GM11168 (cell line): ENCODE data around the gene FAM156B.
"Not testable (repeated sequence)": the region's sequence is repeated elsewhere in the genome, so short reads cannot be mapped to it uniquely, and the experiment has no call there.

Experiments used
- in situ Hi-C: fragments of 300-500 bp; cut with MboI; formaldehyde crosslinking; loops from one replicate; pipeline ENCODE4 v1.12.0; 2022; ENCODE audit warnings: low sequenced_read_pairs; ENCODE audit not compliant: unreplicated experiment

The FAM156B gene

DNA sequence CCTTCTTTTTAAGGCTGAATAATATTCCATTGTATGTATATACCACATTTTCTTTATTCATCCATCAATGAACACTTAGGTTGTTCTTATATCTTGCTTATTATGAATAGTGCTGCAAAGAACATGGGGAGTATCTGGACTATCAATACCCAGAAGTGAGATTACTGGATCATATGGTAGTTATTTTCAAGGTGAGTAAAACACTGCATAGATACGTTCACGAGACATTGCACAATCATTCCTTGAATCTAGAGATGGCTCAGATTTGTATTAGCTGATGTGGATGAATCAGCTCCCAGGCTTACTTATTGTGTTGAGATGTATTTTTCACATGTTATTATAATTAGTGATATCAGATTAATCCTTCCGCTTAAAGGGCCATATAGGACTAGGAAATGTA lies 17.6 kb downstream of the FAM156B start:
- in situ Hi-C loops, result not testable (repeated sequence)

DNA sequence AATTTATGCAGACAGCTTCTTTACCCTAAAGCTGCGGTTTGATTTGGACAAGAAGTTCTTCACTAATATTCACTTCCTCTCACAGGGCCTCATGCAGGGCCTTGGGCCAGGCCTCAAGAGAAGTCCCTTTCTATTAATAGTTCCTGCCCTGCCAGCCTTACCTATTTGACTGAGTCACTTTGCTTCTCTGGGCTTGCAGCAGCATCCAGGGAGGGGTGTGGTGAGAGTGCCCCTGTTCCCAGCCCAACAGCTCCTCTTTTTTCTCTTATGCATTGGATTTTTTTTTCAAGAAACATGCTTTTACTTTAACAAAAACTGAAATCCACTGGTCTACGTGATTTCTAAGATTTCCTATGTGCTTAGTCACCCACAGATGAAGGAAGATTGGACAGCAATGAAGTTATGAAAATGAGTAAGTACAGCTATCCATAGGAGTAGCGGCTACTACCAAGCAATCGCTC lies 26.7 kb downstream of the FAM156B start:
- in situ Hi-C loops, result no loop called here

DNA sequence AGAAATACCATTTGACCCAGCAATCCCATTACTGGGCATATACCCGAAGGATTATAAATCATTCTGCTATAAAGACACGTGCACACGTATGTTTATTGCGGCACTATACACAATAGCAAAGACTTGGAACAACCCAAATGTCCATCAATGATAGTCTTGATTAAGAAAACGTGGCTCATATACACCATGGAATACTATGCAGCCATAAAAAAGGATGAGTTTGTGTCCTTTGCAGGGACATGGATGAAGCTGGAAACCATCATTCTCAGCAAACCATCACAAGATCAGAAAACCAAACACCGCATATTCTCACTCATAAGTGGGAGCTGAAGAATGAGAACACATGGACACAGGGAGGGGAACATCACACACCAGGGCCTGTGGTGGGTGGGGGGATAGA lies 33.1 kb downstream of the FAM156B start:
- in situ Hi-C loops, result not testable (repeated sequence)

DNA sequence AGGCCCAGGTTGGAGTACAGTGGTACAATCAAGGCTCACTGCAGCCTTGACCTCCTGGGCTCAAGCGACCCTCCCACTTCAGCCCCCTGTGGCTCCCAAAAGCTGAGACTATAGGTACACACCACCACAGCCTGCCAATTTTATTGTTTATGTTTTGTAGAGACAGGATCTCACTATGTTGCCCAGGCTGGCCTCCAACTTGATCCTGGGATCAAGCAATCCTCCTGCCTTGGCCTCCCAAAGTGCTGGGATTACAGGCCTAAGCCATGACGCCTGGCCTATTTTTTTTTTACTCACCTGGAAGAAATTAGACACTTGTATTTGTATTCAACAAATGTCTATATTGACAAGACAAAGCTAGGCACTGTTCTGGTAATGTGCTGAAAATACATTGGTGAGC lies 36.1 kb downstream of the FAM156B start:
- in situ Hi-C loops, result no loop called here

DNA sequence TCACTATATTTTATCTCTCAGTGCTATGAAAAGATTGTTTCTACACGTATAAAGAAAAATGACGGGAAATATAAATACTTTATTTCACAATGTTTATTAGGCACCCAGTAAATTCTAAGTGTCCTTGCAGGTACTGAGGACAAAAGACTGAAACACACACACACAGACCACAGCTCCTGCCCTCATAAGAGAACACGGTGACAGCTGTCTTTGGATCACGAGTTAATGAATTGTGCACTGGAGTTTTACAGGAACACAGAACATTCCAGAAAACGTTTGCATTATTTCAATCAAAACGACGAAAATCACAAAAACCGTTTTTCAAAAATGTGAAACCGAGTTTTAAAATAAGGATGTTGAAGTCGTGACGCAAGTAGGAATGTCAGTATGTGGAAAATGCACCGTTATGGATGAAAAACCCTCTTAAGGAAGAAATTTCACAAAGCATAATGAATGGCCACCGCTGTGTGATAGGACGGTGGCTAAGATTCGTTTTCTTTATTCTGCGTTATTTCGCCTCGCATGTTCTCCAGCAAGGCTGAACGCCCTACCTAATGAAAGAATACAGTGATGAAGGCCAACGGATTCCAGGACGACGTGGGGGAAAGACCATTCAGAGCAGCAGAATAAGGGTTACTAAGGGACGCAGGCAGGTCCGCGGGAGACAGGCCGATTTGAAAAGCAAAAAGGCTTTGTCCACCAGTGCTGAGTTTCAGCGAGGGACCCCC lies 37.0 kb downstream of the FAM156B start:
- in situ Hi-C loops, result no loop called here

DNA sequence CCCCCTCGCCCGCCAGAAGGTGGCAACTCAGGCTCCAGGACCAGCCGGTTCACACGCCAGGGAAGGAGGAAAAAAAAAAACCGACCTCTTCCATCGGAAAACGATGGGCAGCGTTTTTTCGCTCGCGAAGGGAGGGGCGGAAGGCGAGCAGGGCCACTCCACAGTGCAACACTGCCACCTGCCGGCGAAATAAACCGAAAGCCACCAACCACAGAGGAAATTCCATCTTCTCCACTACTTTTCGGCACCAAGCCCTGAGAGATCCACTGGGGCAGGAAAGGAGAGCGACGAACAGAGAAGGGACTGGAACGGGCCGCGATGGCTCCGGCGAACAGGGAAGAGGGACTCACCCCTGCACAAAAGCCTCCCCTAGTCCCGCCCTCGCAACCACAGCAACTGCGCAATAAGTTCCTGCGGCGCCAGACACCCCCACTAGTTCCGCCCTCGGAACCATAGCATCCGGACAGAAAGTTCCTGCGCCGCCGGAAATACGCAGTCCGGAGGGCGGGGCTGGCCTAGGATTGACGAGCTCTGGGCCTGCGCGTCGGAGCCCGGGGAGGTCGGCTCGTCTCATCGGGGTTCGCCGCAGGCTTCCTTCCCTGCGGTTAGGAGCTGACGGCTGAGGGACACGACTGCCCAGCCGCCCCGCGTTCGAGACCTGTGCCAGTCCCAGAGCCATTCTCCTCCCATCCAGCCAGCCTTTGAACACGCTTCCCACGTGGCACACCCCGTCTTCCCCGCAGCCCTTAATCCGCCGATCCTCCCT lies 37.8 kb downstream of the FAM156B start:
- in situ Hi-C loops, result no loop called here

DNA sequence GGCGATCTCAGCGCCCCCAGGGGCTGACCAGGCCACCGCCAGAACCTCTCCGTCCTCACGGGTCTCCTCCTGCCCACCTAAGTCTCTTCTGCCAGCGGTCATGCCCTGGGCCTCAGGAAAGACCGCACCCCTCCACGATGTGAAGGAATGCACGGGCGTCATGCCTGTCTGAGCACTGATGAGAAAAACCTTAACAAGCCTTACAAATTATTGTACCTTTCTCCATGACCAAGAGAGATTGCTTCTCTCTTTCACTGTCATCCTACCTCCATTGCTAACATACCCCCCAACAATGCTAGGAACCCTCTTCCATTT lies 38.3 kb downstream of the FAM156B start:
- in situ Hi-C loops, result not testable (repeated sequence)

DNA sequence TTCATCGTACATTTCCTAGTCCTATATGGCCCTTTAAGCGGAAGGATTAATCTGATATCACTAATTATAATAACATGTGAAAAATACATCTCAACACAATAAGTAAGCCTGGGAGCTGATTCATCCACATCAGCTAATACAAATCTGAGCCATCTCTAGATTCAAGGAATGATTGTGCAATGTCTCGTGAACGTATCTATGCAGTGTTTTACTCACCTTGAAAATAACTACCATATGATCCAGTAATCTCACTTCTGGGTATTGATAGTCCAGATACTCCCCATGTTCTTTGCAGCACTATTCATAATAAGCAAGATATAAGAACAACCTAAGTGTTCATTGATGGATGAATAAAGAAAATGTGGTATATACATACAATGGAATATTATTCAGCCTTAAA lies 43.6 kb downstream of the FAM156B start:
- in situ Hi-C loops, result not testable (repeated sequence)

DNA sequence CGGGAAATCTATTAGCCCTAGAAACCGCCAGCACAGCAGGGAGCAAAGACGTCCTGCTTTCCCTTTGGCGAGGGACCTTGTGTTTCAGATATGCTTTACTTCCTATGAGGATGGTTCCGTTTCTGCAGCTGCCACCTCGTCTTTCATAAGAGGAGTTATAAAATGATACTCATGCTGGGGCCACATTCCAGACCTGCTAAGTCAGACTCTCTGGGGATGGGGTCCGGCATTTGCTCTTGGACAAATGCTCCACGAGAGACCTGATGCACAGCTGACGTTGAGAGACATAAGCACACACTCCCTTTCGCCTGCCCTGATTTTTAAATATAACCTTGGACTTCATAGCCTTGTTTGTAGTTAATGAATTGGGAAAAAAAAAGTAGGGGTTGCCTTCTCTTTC lies 44.6 kb downstream of the FAM156B start:
- in situ Hi-C loops, result not testable (repeated sequence)

DNA sequence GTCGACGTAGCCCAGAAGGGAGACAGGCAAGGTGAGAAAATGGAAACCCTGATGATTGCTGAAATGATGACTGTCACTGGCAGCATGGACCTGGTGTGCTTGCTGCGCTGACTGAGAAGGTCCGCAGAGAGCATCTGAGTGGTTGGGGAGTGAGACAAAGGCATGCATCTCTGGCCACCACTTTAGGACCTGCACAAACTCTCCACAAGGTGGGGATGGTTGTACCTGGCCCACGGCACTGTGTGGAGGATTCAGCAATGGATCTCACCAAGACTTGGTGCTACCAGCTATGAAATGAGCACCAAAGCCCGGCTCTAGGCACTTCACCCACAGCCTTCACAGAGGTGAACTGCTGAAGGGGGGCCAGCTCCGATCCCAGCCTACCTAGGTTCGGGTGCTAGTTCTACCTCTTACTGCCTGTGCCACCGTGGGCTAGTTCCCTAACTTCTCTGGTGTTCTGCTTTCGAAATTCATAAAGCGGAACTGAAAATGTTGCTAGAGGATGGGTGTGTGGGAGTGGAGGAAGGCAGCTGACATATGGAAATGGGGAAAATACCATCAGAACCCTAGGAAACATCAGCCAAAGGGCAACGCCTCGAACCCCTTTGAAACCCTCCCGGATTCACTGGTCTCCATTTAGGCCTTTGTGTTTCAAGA lies 48.8 kb downstream of the FAM156B start:
- in situ Hi-C loops, result not testable (repeated sequence)

DNA sequence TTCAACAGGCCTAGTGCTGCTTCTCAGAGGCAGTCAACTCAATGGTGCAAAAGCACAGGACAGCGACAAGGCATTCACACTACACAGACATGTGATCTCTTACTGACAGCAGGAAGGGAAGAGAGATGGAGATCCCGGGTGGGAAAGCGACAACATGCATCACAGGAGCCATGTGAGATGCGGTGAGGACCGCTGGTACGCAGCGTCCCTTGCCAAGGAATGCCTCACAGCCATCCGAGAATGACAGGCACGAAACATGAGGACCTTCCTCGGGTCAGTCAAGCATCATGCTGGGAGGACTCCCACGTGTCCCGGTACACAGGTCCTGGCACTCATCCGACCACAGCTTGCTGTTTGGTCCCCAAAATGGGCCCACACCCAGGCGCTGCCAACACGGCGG lies 50.4 kb downstream of the FAM156B start:
- in situ Hi-C loops, result not testable (repeated sequence)

DNA sequence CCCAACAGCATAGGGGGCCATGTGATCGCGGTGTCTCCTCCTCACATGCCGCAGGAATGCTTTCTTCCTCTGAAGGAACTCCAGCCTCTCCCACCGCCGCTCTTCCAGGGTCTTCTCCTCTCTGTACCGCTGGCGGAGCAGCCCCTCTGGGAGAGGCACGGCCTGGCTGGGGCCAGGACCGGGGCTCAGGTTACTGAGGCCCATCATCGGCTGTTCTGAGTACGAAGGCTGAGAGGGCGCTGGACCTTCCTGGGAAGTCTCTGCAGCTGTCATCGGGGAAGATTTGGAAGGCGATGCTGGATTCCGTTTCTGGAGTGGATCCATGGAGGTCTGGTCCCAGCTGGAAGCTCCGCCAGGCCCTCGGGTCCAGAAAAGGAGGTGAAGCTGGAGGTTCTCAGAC lies 51.1 kb downstream of the FAM156B start:
- in situ Hi-C loops, result not testable (repeated sequence)

DNA sequence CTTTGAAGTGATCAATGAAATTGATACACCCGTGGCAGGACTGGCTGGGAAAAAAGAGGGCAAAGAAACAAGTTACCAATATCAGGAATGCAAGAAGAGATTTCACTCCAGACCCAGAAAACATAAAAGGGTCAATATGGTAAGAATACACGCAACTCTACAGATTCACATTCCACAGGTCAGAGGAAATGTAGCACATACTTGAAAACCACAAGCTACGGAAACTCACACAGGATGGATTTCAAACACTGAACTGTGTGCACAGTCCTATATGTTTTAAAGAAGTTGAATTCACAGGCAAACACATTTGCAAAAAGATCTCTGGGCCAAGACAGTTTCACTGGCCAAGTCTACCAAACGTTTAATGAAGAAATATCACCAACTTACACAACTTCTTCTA lies 52.2 kb downstream of the FAM156B start:
- in situ Hi-C loops, result not testable (repeated sequence)

DNA sequence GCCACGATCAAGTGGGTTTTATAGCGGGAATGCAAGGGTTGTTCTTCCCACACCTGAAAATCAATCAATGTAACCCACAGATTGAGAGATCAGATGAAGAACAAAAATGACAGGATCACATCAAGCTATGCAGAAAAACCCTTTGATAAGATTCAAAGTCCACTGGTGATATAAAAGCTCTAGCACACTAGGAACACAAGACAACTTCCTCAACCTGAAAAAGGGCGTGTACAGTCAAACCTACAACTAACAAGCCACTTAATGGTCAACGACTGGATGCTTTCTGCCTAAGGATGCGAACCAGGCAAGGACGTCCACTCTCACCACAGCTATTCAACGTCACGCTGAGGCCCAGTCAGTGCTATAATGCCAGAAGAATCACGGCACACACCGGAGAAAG lies 52.8 kb downstream of the FAM156B start:
- in situ Hi-C loops, result not testable (repeated sequence)
